Prostate gland (tissue), 2 donors: ENCODE results near the gene ZNF280B.

Experiments used
- CTCF ChIP-seq, 4 experiments: fragments of 200-600 bp in 2 of 4; fragments of 450-650 bp in 2 of 4; sonication (generic) in 2 of 4; IDR thresholded peaks; 1 replicate in 3 of 4; 2 replicates in 1 of 4; pipeline ENCODE4 v1.5.1; 2016 to 2019; ENCODE audit warnings: antibody characterized with exemption in 4 of 4, mild to moderate bottlenecking in 2 of 4, moderate library complexity in 2 of 4
- POLR2A ChIP-seq: fragments of 450-650 bp; IDR thresholded peaks from one replicate; pipeline ENCODE4 v1.6.1; 2016; ENCODE audit warnings: antibody characterized with exemption, mild to moderate bottlenecking
- POLR2AphosphoS5 ChIP-seq: sonication (generic); formaldehyde crosslinking; IDR thresholded peaks from one replicate; pipeline ENCODE4 v1.6.1; 2017; ENCODE audit warnings: antibody characterized with exemption

GRCh38 chr22:22479116-22479515 lies 29.4 kb downstream of the ZNF280B start:
- TF ChIP-seq CTCF (IDR thresholded peaks at IDR 0.05) (no peak), POLR2A (no peak), POLR2AphosphoS5 (no peak)
